Hepatocyte (in vitro differentiated cells): Measurements from ENCODE around the gene PPP2R1A.

ENCODE experiments used
- CTCF ChIP-seq: fragments of 200-600 bp; sonication (generic); IDR thresholded peaks from 2 replicates; pipeline ENCODE4 v1.5.1; 2016; ENCODE audit warnings: antibody characterized with exemption, mild to moderate bottlenecking; ENCODE audit not compliant: poor library complexity
- EZH2phosphoT487 ChIP-seq: fragments of 200-600 bp; sonication (generic); IDR thresholded peaks from one replicate; pipeline ENCODE4 v1.6.1; 2018; ENCODE audit warnings: antibody characterized with exemption, mild to moderate bottlenecking, low read depth, moderate library complexity; ENCODE audit not compliant: unreplicated experiment, severe bottlenecking

GRCh38 chr19:52197964-52198363 is 8.1 kb downstream of the PPP2R1A start:
- TF ChIP-seq EZH2phosphoT487 = no peak
- no peak for TF ChIP-seq CTCF
